Retinal pigment epithelial cell (primary cell): ENCODE results near the gene SERPINB4.

Experiments used
- DNase-seq: peaks from one replicate; pipeline ENCODE4 v3.0.0-alpha.2; 2010; ENCODE audit warnings: low read depth
- H3K4me3 ChIP-seq: 2 replicates; pipeline ENCODE4 v1.5.1; 2011; ENCODE audit warnings: mild to moderate bottlenecking, low read length, control low read depth, moderate library complexity
- TF ChIP-seq, protein P1 (sequence below): conservative IDR thresholded peaks from 2 replicates; pipeline ENCODE4 v1.5.1; 2011; ENCODE audit warnings: low read depth, low read length, control low read depth, inconsistent platforms

The SERPINB4 gene

DNA sequence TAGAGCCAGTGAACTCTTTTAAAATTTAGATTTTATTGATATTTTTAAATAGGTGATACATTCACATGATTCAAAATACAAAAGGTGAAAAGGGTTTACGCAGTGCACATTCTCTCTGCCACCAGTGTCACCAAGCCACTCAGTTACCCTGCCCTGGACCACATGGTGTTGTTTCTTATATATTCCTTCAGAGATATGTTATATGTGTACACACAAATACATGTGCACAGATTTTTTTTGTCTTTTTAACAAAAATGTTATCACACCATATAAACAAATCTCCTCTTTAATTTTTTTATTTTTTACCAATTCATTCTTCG is 26.2 kb downstream of the SERPINB4 start:
- H3K4me3 ChIP-seq = no peak overlapping the region
- no peak for DNase-seq
- TF ChIP-seq, protein P1, sequence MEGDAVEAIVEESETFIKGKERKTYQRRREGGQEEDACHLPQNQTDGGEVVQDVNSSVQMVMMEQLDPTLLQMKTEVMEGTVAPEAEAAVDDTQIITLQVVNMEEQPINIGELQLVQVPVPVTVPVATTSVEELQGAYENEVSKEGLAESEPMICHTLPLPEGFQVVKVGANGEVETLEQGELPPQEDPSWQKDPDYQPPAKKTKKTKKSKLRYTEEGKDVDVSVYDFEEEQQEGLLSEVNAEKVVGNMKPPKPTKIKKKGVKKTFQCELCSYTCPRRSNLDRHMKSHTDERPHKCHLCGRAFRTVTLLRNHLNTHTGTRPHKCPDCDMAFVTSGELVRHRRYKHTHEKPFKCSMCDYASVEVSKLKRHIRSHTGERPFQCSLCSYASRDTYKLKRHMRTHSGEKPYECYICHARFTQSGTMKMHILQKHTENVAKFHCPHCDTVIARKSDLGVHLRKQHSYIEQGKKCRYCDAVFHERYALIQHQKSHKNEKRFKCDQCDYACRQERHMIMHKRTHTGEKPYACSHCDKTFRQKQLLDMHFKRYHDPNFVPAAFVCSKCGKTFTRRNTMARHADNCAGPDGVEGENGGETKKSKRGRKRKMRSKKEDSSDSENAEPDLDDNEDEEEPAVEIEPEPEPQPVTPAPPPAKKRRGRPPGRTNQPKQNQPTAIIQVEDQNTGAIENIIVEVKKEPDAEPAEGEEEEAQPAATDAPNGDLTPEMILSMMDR = no peak

DNA sequence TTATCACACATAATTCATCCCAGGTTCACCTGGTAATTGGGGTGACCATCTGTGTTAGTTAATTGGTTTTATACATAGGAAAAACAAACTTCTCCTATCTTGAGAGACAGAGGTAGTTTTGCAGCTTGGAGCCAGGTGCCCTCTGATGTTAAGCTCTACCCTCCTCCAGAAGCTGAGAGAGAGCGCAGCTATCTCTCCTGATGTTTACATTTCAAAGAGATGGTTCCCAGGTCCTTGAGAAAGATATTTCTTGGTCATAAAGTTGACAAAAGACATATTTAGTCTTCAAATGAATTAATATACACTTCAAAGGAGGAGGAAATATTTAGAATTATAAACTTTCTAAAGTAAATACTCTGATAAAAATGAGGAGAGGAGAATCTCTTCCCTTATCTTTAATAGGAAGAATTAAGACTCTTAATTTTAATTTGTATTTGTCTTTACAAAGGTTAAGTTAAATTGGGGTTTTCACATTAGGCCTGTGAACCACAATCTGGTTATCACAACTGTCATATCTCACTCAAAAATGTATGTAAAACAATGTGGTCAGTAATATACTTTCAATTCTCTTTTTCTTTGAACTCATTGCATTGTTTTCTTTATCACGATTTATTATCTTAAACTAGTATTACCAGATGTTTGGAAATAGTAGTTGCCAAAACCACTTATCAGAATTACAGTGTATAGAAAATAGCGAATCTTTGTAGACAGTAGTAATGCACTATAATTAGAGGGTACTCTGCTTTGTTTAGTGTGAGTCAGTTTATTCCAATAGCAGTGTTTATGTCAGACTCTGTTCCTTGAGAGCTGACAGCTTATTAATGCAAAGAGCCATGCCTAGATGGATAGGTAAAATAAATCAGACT is 26.8 kb downstream of the SERPINB4 start:
- TF ChIP-seq, protein P1 = no peak
- H3K4me3 ChIP-seq = no peak overlapping the region
- DNase-seq = no peak

DNA sequence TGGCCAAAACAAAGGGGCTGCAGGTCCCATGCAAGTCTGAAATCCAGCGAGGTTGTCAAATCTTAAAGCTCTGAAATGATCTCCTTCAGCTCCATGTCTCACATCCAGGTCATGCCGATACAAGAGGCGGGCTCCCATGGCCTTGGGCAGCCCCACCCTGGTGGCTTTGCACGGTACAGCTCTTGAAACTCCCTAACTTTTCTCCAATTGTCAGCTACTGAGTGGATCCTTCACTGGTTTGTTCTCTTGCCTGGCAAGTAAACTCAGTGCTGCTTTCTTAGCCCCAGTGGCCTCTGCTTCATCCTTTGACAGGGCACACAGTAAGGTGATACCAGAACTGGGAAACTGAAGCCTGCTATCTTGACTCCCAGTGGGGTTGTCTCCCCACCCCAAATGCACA is 30.6 kb downstream of the SERPINB4 start:
- DNase-seq = no peak
- no peak overlapping the region for H3K4me3 ChIP-seq
- TF ChIP-seq, protein P1 = no peak

DNA sequence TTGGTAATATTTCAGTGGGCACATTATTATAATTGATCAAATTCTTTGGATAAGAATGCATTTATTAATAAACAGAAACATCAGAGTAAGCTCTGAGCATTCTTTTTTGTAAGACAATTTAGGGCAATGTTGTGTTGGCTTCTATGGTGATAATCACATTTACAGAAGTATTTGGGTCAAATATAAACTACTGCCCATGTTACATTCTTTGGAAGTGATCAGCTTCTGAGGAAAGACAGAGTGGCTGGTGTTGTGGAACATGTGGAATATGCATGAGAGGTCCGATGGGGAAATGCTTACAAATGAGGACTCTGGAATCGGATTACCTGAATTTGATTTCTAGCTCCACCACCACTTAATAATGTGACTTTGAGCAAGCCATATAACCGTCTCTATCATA is 37.5 kb downstream of the SERPINB4 start:
- TF ChIP-seq, protein P1 = no peak
- DNase-seq = no peak
- no peak overlapping the region for H3K4me3 ChIP-seq

DNA sequence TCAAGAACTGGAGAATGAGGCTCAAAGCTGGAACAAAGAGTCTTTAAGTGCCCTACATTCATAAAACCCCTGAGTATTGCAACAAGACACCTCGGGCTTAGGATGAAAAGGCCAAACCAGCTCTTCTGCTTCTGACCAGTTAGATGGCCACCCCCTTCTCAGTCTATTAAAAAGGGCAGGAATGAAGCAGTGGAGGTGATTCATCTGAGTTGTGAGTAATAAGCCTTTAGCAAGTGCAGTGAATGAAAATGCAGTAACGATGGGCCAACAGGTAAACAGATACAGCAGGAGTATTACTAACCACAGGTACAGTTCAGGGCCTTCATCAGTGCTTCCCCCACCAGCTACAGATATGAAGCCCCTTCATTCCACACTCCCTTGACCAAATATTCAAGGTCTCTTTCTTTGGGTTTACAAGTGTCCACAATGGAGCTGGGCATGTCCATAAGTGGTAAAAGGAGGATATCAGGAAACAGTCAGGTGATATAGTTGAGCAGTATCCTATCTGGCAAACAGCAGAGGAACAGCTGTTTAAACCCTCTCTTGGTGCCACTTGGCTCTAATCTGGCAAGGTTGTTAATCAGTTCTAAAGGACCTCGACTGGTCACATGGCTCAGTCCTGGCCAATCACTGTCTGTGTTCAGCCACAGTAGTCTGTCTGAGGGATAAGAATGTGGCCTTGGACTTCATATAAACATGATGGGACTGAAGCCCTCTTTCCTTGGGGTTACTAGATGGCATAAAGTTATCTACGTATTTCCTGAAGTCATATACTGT is 39.1 kb downstream of the SERPINB4 start:
- TF ChIP-seq, protein P1 = no peak
- no peak for DNase-seq
- H3K4me3 ChIP-seq = no peak overlapping the region

DNA sequence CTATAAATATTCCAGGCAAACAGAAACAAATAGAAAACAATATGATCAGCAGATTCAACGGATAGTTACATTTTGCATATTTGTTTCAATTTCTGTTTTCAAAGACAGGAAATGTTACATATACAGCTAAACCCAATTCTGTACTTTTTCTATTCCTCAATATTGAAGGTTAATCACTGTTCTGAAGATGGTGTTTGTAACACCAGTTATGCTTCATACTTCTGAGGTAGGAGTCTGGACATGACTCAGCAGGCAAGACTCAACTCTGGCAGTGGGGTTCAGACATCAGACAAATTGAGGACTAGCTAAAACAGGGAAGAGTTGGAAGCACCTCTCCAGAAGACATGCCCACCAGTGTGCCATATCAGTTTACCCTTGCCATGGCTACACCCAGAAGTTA is 40.3 kb downstream of the SERPINB4 start:
- TF ChIP-seq, protein P1 = no peak
- H3K4me3 ChIP-seq = no peak overlapping the region
- DNase-seq = no peak
